ENCODE measurements around the gene MEG3.

MEG3 gene

GRCh38 chr14:100901391-100902183 lies 75.7 kb downstream of the MEG3 start:
- no peak for DNase-seq

GRCh38 chr14:100902295-100903133 lies 76.6 kb downstream of the MEG3 start:
- peak; percentile 13 for DNase-seq

GRCh38 chr14:100903134-100903468 lies 77.2 kb downstream of the MEG3 start:
- DNase-seq, result no peak

GRCh38 chr14:100903672-100904185 lies 77.8 kb downstream of the MEG3 start, which contains the start of gene RTL1:
Gene RTL1, minus strand, starts transcription at chr14:100903722. Its CDS starts 18,934 bp downstream, at chr14:100884788.
- no peak for DNase-seq

GRCh38 chr14:100904307-100905087 lies 78.6 kb downstream of the MEG3 start:
- DNase-seq, result peak; percentile 57

- DNase-seq, result no peak
Measured at GRCh38 chr14:100905166-100905565, 79.2 kb downstream of the MEG3 start.

GRCh38 chr14:100906420-100906819 lies 80.5 kb downstream of the MEG3 start:
- DNase-seq, result peak; percentile 21

- no peak for DNase-seq
Measured at GRCh38 chr14:100907240-100907639, 81.3 kb downstream of the MEG3 start.

- DNase-seq, result no peak
Measured at GRCh38 chr14:100909439-100909838, 83.5 kb downstream of the MEG3 start.
